Renal cortex interstitium (tissue), 11 donors: ENCODE data around the gene OTUB2. TPM values are rescaled to one million over a fixed set of nuclear protein-coding genes. Genes with fewer than 3 reads are reported as not detected.
A peak's percentile ranks its signal among the peaks of the same experiment; 100 is the strongest.

Source experiments
- DNase-seq, 11 donors: peaks; one replicate each; pipeline ENCODE4 v3.0.0-alpha.2; 2013; ENCODE audit warnings: low read depth in 9 of 11, low spot score in 4 of 11; ENCODE audit errors: extremely low read depth in 1 of 11
- polyA plus RNA-seq, 3 donors: library from polyadenylated mRNA; unstranded; fragments of 120-200 nt; gene quantifications; one replicate each; pipeline ENCODE4 v1.2.1, GENCODE V29; 2013; ENCODE audit not compliant: insufficient read length in 3 of 3

Gene OTUB2
- polyA plus RNA-seq, 3 donors: 4.2 to 4.5 (median 4.4) TPM

DNA sequence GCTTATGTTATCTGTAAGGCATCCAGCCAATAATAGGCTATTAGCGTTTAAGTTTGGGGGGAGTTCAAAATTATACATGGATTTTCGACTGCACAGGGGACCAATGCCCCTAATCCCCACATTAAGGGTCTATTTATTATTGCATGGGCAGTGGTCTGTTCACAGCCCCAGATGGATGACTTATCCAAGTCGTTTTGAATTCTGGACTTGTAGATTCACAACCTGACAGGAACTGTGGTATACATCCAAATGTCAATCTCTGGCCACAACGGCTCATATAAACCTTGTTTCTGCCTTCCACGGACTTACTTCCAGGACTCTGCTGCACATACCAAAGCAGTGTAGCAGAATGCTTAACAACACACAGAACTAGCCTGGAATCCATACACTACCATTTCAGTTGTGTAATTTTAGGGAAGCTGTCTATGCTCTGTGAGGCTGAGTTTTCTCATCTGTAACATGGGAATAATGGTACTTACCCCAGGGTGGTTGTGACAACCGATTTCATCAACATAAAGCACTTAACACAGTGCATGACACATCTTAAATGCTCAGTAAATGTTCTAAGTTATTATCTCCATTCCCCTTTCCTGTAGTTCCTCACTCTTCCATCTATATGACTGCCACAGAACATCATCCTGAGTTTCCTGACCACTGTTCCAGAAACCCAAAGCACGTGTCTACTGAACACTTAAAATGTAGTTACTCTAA lies 51.1 kb downstream of the OTUB2 start:
- DNase-seq: no peak

DNA sequence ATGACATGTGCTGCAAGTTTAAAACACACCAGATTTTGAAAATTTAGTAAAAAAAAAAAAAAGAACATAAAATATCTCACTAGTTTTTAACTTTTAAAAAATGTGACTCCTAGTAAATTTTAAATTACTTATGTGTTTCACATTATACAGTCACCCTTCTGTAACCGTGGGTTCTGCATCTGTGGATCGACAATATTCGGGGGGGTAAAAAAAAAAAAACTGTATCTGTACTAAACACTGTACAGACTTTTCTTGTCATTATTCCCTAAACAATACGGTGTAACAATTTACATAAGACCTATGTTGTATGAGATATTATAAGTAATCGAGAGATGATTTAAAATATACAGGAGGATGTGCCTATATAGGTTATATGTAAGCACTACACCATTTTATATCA lies 51.7 kb downstream of the OTUB2 start:
- no peak for DNase-seq

DNA sequence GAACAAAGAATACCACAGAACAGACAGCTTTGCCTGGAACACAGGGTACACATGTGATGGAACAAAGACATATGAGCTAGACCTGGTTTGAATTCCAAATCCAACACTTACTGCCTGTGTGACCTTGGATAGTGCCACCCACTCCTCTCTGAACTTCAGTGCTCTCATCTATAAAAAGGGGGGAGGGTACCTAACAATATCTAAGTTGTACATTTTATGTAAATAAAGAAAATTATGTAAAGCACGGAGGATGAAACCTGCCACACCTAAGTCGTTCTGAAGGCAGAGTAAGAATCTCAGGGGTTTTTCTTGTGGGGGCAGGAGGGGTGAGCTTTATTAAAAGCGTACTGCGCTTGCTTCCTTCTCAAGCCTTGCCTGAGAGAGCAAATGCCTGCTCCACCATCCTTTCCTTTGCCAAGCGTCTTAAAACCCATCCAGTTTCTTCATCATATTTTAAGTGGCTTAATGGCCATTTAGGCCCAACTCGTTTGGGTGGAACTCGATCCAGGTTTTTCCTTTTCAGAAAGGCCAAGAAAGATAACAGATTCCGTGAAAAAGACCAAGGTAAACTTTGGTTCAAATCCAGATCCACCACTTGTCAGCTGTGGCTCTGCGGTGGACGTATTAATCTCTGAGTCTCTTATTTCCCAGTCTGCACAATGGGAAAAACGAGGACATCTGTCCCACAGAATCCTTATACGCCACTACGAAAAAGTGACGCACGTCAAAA lies 53.9 kb downstream of the OTUB2 start:
- peak in 5 of 11 donors; percentile 28 to 50 (median 39) for DNase-seq

DNA sequence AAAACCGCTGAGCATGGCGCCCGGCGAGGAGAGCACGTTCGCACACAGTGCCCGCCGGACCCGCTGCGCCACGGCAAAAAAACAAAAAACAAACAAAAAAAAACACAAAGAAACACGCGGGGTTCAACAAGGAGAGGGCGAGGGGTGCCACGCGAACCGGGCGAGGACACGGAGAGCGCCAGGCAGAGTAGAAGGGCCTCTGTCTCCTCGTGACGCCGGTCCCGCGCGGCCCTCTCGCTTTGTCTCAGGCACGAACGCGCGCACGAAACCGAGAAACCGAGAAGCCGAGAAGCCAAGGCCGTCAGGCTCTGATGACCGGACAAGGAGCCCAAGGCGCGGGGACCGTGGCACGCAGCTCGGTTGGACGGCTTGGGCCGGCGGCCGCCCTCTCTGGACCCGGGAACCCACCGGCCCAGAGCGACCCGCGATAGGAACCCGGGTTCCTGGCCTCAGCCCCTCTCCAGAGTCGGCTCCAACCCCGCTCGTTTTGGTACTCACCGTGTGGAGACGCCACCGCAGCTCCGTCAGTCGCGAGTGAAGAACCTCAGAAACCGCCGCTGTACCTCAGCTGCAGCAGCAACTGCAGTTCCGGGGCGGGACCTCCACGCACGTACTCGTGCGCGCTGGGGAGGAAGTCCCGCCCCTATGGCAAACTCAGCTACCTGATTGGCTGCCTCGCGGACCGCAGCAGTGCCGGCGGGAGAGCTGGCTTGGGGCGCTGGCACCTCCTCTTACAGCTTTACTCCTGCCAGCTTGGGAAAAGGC lies 54.7 kb downstream of the OTUB2 start, which contains the start of the genes DDX24 and IFI27L1:
Gene DDX24, minus strand, starts transcription at position 582 of the 765 bp plus-strand sequence. CDS start 1,460 bp downstream, outside the sequence.
Gene IFI27L1, plus strand, starts transcription at position 690 of the 765 bp plus-strand sequence. CDS start 15,628 bp downstream, outside the sequence.
- peak; percentile 78 to 94 (median 92) for DNase-seq

DNA sequence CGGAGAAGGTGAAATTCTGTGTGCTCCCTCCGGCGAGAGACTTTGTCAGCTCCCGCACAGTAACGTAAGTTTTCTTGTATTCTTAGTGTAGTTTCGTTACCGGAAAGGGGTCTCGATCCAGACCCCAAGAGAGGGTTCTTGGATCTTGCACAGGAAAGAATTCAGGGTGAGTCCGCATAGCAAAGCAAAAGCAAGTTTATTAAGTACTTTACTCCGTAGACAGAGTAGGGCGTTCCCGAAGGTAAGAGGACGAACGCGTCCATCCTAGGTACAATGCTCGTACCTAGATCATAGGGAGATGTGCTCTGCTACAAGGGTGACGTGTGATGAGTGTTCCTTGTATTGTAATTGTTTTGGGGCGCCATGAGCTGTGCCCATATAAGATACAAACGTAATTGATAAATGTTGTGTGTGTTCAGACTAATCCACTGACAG lies 55.3 kb downstream of the OTUB2 start:
- no peak for DNase-seq

DNA sequence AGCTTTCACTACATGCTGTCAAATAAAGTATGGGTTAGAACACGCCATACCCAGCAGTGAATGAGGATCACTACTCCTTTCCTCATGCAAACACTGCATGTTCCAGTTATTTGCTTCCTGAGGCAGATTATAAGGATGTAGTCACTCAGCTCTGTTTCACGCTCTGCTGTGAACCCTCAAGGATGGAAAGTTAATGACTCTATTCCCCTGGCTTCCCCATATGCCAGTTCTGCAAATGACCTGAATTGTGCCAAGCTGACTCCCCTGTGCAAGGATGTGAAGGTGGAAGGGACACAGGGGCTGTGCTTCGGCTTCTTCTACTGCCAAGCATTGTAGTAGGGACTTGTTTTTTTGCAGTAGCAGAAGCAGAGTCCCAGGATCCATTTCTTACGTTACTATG lies 61.8 kb downstream of the OTUB2 start:
- no peak for DNase-seq

DNA sequence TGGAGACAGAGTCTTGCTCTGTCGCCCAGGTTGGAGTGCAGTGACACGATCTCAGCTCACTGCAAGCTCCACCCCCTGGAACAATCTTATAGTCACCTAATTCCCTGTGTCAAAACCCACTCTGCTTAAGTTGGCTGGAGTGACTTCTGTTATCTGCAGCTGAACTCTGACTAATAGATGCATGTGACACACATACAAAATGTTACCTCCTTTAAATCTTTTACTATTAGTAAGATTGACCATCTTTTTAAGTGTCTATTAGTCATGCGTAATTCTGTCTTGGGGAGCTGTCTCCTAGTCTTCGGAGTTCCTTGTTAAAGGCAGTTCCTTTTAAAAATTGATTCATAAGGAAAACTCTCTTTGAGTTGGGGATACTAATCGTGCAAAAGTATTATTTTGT lies 62.4 kb downstream of the OTUB2 start:
- DNase-seq: no peak

DNA sequence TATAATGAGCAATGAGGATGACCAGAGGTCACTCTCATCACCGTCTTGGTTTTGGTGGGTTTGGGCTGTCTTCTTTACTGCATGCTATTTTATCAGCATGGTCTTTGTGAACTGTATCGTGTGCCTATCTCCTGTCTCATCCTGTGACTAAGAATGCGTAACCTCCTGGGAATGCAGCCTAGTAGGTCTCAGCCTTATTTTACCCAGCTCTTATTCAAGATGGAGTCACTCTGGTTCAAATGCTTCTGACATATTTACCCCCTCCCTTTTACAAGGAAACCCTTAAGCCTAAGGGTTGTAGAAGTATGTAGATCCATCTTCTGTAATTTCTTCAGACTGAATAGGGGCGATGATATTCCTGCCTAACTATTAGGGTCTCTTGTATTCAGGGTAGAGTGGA lies 63.3 kb downstream of the OTUB2 start:
- DNase-seq: no peak

DNA sequence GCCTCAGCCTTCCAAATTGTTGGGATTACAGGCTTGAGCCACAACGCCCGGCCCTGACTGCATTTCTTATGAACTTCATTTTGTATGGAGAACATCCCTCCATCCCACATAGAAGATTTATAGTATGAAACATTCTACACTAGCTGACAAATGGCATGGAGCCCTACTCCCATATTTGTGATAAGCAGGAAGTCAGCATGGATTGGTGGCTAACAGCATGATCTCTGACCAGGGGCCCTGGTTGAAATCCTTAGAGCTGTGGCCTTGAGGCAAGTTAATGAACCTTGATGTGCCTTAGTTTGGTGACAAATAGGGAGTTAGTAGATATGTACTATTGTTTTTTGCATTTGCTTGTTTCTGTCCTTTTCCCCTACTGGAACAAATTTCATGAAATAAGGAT lies 67.3 kb downstream of the OTUB2 start:
- DNase-seq: no peak

DNA sequence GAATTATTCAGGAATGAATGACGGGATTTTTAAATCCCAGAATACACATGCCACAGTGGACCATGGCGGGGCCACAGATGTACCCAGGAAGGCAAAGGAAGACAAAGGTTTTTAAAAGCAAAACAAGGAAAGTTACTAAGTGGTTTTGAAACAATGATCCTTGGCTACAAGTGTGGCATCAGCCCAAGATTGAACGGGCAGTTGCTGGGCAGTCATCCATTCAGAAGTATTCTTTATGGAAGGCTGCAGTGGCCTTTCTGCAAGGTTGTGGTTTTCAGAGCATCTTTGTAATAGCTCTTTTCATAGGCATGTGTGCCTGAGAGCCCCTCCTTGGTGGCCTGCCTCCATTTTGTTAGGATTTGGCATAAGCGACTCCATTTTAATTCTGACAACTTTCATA lies 71.0 kb downstream of the OTUB2 start:
- no peak for DNase-seq

Other genes starting within 250 kb of the OTUB2 start
- 1 to 10 TPM in 2 of 3 donors, under 1 TPM in 1; 1.00 to 1.4 (median 1.1) TPM for gene PRIMA1, start 237.9 kb upstream of the OTUB2 start, polyA plus RNA-seq
- not detected for gene FAM181A, start 99.0 kb upstream of the OTUB2 start, polyA plus RNA-seq
- under 1 TPM; 0.29 to 0.88 (median 0.31) TPM for gene ASB2, start 49.8 kb upstream of the OTUB2 start, polyA plus RNA-seq
- gene CCDC197, start 29.0 kb upstream of the OTUB2 start, polyA plus RNA-seq: not detected
- 100 to 1,000 TPM; 158 to 177 (median 164) TPM for gene DDX24, start 54.9 kb downstream of the OTUB2 start, polyA plus RNA-seq
- 10 to 100 TPM; 24.3 to 35.8 (median 28.0) TPM for gene IFI27L1, start 55.0 kb downstream of the OTUB2 start, polyA plus RNA-seq
- gene IFI27, start 84.4 kb downstream of the OTUB2 start, polyA plus RNA-seq: 10 to 100 TPM in 1 of 3 donors, 1 to 10 TPM in 2; 5.0 to 15.4 (median 6.5) TPM
- gene IFI27L2, start 103.3 kb downstream of the OTUB2 start, polyA plus RNA-seq: 10 to 100 TPM; 22.1 to 28.6 (median 25.7) TPM
- gene PPP4R4, start 148.0 kb downstream of the OTUB2 start, polyA plus RNA-seq: under 1 TPM; 0.09 to 0.42 (median 0.19) TPM